RPMI8226 (cell line): Measurements from ENCODE around the gene PIGZ.
"Not testable (repeated sequence)": the region's sequence is repeated elsewhere in the genome, so short reads cannot be mapped to it uniquely, and the experiment has no call there.

ENCODE experiments used
- DNase-seq: peaks from one replicate; pipeline ENCODE4 v3.0.0-alpha.2; 2015

PIGZ gene

DNA sequence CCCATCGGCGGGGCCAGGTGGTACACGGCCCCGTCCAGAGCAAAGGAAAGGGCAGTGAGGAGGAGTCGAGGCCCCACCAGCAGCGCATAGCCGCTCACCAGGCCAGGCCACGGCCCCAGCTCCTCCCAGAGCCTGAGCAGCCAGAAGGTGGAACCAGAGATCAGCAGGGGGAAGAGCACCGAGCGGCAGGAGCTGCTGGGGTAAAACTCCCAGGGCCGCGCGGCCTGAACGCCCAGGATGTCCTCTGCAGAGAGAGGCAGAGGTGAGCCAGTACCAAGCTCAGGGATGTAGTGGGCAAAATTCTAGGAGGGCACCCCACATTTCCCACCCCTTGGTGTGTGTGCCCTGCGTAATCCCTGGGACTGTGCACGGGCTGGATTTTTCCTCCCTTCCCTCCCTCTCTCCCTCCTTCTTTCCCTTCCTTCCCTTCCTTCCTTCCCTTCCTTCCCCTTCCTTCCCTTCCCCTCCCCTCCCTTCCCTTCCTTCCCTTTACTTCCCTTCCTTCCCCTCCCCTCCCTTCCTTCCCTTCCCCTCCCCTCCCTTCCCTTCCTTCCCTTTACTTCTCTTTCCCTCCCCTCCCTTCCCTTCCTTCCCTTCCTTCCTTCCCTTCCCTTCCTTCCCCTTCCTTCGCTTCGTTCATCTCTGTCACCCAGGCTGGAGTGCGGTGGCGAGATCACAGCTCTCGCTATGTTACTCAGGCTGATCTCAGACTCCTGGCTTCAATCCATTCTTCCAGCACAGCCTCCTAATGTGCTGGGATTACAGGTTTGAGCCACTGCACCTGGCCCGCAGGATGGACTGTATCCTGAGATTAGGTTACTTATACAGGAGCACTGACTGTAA, 20.0 kb downstream of the PIGZ start:
- DNase-seq: no peak

DNA sequence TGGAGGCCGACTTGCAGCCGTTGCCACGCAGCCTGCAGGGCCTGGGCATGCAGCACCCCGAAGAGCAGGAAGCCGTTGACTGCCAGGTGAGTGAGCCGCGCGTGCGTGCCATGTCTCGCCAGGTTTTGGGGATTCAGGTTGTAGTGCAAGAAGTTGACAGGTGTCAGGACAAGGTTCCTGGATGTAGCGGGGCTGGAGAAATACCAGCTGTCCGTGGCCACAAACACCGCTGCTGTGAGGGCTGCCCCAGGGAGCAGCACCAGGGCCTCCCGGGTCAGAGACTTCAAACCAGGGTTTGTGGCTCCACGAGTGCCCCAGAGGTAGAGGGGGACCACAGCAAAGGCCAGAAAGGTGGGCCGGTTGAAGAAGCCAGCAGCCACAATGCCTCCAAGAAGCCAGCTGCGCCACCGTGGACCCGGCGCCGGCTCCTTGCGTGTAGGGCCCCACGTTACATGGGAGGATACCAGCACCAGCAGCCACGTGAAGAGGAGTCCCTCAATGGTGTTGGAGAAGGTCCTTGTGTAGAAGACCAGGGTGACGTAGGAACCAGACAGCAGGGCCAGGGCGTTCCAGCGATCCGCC, 20.7 kb downstream of the PIGZ start:
- no peak for DNase-seq

DNA sequence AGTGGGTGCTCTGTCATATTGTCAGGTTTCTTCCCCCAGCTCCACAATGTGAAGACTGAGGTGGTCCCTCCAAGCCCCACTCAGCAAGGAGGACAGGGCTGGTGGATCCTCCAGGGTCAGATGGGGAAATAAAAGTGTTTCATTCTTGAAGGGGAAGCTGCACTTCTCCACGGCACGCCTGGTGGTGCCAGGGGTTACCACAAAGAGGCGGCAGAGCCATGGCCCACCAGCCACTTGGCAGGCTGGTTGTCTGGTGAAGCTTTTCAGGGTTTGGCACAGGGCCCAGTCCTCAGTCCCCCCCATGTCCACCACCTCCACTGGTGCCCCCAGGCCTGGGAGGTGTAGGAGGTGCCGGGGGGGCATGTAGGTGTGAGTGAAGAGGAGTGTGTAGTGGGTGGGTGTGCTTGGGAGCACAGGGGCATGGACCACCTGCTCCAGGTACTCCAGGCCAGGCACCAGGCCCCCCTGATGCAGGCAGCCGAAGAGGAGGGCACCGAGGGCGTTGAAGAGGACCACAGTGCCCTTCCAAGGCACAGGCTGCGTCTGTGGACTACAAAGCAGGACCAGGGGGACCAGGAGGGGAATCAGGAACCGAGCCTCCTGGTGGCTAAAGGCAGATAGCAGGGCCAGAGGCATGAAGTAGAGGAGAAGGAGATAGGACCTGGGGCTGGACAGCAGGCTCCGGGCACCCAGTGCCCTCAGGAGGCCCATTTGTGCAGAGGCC, 21.3 kb downstream of the PIGZ start:
- DNase-seq: no peak

DNA sequence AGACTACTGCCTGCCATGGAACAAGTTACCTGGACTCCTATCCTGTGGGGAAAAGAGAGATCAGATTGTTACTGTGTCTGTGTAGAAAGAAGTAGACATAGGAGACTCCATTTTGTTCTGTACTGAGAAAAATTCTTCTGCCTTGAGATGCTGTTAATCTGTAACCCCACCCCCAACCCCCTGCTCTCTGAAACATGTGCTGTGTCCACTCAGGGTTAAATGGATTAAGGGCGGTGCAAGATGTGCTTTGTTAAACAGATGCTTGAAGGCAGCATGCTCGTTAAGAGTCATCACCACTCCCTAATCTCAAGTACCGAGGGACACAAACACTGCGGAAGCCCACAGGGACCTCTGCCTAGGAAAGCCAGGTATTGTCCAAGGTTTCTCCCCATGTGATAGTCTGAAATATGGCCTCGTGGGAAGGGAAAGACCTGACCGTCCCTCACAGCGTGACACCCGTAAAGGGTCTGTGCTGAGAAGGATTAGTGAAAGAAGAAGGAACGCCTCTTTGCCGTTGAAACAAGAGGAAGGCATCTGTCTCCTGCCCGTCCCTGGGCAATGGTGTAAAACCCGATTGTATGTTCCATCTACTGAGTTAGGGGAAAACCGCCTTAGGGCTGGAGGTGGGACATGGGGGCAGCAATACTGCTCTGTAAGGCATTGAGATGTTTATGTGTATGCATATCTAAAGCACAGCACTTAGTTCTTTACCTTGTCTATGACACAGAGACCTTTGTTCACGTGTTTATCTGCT, 24.4 kb downstream of the PIGZ start:
- not testable (repeated sequence) for DNase-seq

DNA sequence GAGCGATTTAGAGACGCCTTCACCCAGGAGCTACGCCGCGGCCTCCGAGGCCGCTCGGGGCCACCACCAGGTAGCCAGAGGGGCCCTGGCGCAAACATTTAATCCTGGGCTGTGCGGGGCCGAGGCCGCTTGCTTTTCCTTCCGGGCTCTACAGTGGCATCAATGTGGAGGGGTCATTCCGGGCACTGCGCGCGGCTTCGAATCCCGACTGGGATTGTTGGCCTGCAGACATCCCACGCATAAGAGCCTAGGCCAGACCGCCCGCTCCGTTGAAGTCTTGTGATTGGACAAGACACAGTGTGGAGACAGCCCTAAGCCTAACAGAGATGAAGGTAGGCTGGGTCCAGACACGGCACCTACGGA, 25.7 kb downstream of the PIGZ start:
- no peak for DNase-seq

DNA sequence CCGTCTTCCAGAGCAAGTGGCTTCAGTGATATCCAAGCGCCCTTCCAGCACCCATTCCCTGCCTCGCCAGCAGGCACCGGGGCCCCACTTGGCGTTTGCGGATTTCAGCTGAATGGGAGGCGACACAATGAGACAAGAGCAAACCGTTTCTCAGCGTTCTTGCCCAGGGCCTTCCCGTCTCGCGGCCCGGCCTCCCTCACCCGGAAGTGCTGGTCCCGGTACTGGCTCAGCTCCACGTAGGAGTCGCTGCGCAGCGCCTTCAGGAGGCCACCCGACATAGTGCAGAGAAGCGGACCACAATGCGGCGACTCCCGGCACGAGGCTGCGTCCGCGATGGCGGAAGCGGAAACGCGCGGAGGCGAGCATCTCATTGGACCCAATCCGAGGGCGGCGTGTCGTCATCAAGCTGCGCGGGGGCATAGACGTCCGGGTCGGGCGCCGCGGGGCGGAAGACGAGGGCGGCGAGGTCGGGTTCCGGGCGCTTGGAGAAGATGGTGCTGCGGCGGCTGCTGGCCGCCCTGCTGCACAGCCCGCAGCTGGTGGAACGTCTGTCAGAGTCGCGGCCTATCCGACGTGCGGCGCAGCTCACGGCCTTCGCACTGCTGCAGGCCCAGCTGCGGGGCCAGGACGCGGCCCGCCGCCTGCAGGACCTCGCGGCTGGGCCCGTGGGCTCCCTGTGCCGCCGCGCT, 26.3 kb downstream of the PIGZ start, which contains the start of gene NCBP2:
NCBP2 (minus strand) TSS at position 303 of the 689 bp plus-strand sequence; CDS start at position 278, 25 bp downstream.
- peak; percentile 100 for DNase-seq

DNA sequence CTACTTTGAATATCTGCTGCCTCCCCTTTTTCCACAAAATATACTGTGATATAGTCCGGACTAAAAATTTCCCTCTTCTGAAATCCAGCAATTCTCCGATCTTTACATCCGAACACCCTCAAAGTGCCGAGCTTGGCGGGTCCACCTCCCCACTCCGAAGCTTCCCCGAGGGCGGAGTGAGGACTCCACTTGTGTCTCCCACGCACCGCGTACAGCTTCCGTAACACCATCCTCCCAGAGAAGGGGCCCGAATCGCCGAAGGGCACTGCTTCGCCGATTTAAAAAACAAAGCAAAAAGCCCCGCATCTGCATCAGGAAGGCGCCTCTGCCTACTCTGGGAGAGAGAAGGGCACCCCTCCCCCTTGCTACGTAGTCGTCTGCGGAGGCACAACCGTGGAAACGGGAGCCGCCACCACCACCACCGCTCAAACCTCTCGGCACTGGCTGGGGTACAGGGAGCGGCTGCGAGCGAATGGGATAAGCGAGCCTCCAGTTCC, 26.9 kb downstream of the PIGZ start:
- DNase-seq: peak; percentile 56

DNA sequence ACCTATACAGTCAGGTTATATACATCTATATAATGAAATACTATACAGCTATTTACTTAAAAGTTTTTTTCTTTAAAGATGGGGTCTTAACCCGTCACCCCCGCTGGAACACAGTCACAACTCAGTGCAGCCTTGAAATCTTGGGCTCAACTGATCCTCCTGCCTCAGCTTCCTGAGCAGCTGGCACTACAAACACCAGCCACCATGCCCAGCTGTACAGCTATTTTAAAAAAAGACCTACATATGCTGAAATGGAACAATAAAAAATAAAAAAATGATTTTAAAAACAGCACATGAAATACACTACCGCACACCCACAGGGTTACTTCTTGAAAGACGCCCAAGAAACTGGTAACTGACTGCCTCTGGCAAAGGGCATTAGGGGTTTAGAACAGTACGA, 30.1 kb downstream of the PIGZ start:
- no peak for DNase-seq

DNA sequence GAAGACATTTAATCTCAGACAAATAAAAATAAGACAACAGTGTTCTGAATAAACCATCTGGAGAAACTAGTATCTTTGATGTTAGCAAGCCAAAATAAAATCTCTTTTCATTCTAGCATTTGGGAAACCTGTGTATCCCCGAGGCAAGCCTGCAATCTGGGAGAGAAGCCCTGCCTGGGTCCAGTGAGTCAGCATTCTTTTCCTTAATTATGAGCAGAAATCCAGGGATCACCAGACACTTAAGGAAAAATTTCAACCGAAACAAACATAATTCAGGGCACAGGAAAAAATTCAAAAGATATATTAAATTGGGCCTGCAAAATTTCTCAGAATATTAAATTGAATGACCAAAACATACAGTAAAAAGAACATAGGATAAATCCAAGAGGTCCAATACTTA, 30.5 kb downstream of the PIGZ start:
- DNase-seq: no peak

DNA sequence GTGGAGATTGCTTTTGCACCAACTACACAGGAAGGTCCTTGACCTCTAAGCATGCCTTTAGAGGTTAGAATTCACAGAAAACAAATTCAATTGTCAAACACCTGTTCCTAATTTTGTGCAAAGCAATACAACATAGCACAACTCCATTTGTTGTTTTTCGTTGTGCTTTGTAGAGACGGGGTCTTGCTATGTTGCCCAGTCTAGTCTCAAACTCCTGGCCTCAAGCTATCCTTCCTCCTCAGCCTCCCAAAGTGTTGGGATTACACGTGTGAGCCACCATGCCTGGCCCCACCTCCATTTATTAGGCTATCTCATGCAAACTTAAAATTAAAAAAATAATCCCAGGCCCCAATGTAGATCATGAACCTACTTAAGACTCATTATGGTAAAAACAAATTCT, 32.3 kb downstream of the PIGZ start:
- DNase-seq: no peak

DNA sequence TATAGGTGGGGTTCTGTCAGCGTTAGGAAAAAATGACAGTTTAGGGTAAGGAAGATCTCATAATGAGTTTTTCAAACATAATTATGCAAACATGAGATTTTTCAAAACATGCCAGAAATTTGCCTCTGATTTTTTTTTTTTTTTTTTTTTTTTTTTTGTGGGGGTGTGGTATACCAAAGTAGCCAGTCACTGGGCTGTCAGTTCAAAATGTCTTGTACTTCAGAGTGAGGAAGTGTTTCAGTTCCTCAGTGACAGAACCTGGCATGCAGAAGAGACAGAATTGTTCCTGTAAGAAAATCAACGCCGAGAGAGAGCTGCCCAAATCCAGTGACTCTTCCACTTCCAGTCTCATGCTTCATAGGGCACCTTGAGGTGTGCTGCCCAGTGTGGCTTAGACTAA, 36.0 kb downstream of the PIGZ start:
- DNase-seq: no peak

DNA sequence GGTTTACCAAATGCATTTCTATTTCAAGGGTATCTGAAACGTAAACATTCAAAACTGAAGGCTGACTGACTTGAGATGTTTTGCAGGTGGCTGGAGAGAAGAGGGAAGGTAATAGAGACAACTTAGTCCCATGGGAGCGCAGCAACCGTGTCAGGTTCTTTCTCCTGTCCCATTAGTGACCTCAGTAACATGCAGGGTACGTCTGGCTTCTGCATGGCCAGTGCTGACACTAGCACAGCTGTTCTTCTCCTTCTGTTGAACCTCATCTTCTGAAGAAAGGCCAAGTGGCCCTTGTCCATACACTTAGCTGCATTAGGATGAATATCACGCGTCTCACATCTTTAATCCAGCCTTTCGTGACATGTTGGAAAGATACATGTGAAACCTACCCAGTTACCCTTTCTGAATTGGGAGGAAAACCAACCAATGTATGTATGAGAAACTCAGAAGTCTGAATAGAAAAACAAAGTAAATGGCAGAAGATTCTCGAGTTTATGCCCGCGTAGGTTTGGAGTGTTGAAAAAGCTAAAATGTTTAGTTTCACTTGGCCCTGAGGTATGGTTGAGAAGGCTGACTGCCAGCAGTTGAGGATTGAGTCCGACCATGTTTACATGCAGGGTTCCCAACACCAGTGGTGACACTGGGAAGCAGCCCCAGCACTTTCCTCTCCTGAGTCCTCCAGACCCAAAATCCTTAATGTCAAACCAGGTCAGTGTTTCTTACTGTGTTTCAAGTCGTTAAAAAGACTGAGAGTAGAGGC, 36.6 kb downstream of the PIGZ start:
- DNase-seq: no peak

DNA sequence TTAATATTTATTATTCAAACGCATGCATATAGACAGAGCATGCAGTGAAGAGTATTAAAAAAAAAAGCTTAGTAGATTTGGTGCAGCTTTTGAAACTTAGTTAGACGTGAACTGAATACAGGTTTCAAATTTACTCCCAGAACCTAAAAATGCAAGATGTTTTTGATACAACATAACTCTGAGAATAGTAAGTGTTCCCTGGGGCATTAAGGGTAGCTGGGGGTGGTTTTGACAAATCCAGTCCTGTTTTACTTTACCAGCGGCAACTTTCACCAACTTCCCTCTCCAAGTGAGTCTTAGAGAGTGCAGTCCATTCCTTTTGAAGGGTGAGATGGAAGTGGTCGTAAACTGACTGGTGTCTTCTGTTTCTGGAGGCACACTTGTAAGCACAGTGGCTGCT, 37.5 kb downstream of the PIGZ start:
- DNase-seq: no peak

DNA sequence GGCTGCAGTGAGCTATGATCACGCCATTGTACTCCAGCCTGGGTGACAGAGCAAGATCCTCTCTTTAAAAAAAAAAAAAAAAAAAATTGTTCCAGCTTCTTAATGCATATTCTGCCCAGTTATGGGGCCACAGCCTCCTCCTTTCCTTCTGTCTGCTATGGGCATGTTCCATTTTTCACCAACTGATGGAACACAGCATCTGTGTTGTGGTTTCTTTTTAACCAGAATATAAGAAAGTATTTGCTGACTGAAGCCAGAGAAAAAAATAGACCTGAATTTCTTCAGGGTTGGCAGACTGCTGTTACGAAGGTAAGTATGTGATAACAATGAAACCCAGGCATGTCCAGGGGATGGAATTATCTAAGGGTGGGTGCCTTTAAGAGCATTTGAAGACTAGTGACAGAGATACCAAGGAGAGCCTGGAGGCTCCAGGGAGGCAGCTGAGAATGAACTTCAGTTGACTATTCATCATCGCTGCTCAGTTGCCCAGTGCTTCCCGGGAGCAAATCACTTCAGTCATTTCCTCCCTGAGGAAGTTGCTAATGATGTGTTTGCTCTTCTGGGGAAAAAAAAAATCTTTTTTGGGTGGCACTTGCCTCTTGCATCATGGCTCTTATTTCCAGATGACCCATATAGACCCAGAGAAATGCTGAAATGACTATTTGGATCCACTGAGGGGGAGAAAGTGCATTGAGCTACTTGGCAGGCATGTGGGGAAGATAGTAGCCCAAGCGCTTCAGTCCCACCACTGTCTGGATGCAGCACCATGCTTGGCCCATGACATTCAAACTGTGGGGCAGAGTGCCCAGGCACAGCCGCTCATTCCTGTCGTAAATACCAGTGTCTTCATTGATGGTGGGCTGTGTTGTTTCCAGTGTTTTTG, 40.8 kb downstream of the PIGZ start:
- DNase-seq: no peak

DNA sequence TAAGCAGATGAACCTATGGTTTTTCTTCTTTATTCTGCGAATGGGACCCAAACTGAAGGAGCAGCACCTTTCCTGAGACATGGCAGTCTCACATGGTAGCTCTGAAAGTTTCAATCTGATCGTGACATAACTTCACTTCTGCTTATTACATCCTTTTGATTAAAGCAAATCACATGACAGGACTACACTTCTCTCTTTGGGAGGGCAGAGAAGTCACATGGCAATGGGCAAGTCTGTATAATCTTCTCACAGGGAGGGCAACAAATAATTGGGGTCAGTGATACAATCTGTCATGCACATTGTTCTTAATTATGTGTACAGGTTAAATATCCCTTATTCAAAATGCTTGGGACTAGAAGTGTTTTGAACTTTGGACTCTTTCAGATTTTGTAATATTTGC, 47.9 kb downstream of the PIGZ start:
- DNase-seq: no peak

DNA sequence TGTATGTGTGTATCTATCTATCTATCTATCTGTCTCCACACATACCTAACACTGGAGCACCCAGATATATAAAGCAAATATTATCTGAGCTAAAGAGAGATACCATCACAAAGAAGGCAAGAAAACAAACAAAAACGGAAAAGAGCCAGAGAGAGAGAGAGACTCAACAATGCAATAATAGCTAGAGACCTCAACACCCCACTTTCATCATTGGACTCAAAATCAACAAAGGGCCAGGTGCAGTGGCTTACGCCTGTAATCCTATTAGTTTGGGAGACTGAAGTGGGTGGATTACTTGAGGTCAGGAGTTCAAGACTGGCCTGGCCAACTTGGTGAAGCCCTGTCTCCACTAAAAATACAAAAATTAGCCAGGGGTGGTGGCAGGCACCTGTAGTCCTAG, 49.7 kb downstream of the PIGZ start:
- no peak for DNase-seq

DNA sequence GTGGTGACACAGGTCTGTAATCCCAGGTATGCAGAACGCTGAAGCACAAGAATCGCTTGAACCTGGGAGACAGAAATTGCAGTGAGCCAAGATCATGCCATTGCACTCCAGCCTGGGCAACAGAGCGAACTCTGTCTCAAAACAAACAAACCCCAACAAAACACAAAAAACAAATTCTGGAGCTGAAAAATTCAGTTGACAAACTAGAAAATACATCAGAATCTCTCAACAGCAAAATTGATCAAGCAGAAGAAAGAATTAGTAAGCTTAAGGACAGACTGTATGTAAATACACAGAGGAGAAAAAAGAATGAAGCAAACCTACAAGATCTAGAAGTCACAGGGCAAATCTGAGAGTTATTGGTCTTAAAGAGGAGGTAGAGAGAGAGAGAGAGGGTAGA, 51.6 kb downstream of the PIGZ start:
- DNase-seq: no peak

DNA sequence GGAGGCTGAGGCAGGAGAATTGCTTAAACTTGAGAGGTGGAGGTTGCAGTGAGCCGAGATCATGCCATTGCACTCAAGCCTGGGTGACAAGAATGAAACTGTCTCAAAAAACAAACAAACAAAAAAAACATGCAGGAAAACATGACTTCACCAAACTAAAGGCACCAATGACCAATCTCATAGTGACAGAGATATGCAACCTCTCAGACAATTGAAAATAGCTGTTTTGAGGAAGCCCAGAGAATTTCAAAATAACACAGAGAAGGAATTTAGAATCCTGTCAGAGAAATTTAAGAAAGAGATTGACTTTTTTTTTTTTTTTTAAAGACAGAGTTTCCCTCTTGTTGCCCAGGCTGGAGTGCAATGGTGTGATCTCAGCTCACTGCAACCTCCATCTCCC, 52.4 kb downstream of the PIGZ start:
- DNase-seq: no peak

DNA sequence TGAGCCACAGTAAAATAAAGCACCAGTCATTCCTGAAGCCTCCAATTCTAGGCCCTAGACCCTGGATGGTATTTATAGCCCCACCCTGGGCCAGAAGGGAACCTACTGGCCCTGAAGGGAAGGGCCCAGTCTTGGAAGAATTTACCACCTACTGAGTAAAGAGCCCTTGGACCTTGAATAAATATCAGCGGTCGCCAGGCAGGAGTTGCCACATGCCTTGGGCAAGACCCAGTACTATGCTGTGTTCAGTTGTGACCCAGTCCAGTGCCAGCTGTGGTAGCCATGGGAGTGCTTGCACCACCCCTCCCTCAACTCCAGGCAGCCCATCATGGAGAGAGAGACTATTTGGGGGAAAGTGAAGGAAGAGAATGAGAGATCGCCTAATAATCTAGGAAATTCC, 53.3 kb downstream of the PIGZ start:
- no peak for DNase-seq

DNA sequence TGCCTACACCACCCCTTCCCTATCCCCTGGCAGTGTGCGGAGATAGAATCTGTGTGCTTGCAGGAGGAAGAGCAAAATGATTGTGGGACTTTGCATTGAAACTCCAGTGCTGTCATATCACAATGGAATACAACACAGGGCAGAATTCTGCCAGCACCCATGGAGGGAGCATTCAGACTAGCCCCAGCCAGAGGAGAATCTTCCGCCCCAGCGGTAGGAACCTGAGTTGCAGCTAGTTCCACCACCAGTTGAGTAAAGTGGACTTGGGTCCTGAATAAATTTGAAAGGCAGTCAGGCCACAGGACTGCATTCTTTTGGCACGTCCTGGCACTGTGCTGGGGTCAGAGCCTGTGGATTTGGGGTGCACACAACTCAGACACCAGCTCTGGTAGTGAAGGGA, 53.8 kb downstream of the PIGZ start:
- DNase-seq: no peak

DNA sequence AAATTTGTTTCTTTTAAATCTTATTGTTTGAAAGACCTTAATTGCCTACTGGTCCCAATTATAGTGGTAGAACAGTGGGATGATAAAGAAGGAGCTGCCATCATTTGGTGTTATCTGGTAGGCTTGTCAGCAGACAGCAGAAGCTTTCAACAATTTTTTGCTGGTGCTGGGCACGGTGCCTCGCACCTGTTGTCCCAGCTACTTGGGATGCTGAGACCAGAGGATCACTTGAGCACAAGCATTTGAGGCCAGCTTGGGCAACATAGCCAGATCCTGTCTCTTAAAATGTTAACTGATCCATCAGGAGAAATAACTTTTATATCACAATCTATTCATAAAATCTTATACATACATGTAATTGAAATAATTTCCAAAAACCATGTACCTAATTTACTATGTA, 64.9 kb downstream of the PIGZ start:
- DNase-seq: no peak
